Liver (tissue), 9 donors: ENCODE data around the gene PIP4K2A. TPM values are rescaled to one million over a fixed set of nuclear protein-coding genes. Genes with fewer than 3 reads are reported as not detected.

Experiments
- DNase-seq: peaks from one replicate; pipeline ENCODE4 v3.0.0-alpha.2; 2017; ENCODE audit warnings: low spot score
- H3K27ac ChIP-seq, 2 donors: one replicate each; pipeline ENCODE4 v1.7.0; 2013; ENCODE audit warnings: inconsistent platforms in 2 of 2, low read length in 2 of 2, control low read depth in 1 of 2, low read depth in 1 of 2, mild to moderate bottlenecking in 1 of 2
- H3K27me3 ChIP-seq, 4 donors: one replicate each; pipeline versions ENCODE4 v1.6.1 to v1.7.0; 2013; ENCODE audit warnings: low read length in 3 of 4, inconsistent platforms in 1 of 4, mild to moderate bottlenecking in 1 of 4, moderate library complexity in 1 of 4; ENCODE audit not compliant: control insufficient read depth in 4 of 4, insufficient read depth in 4 of 4
- H3K36me3 ChIP-seq, 4 donors: one replicate each; pipeline versions ENCODE4 v1.6.1 to v1.7.0; 2013; ENCODE audit warnings: low read length in 3 of 4, mild to moderate bottlenecking in 3 of 4, low read depth in 1 of 4, moderate library complexity in 1 of 4; ENCODE audit not compliant: control insufficient read depth in 4 of 4, insufficient read depth in 3 of 4
- H3K4me1 ChIP-seq, 4 donors: one replicate each; pipeline versions ENCODE4 v1.6.1 to v1.7.0; 2013; ENCODE audit warnings: low read length in 3 of 4, mild to moderate bottlenecking in 3 of 4, moderate library complexity in 1 of 4; ENCODE audit not compliant: control insufficient read depth in 4 of 4, insufficient read depth in 4 of 4
- H3K4me3 ChIP-seq, 3 donors: one replicate each; pipeline versions ENCODE4 v1.6.1 to v1.7.0; 2013; ENCODE audit warnings: low read length in 3 of 3, control low read depth in 1 of 3, low read depth in 1 of 3, mild to moderate bottlenecking in 1 of 3
- H3K9ac ChIP-seq, 2 donors: one replicate each; pipeline ENCODE4 v1.7.0; 2013; ENCODE audit warnings: low read length in 2 of 2, mild to moderate bottlenecking in 2 of 2, moderate library complexity in 2 of 2, control low read depth in 1 of 2, low read depth in 1 of 2
- H3K9me3 ChIP-seq, 4 donors: one replicate each; pipeline versions ENCODE4 v1.6.1 to v1.7.0; 2013; ENCODE audit warnings: low read length in 3 of 4; ENCODE audit not compliant: control insufficient read depth in 4 of 4
- EGR1 ChIP-seq, 2 donors: IDR thresholded peaks; 2 replicates each; pipeline ENCODE4 v1.6.1; 2016 to 2018; ENCODE audit warnings: antibody characterized with exemption in 2 of 2, low read depth in 2 of 2
- FOXA1 ChIP-seq: IDR thresholded peaks from 2 replicates; pipeline ENCODE4 v1.6.1; 2016; ENCODE audit warnings: antibody characterized with exemption
- FOXA2 ChIP-seq: IDR thresholded peaks from 2 replicates; pipeline ENCODE4 v1.6.1; 2016; ENCODE audit warnings: antibody characterized with exemption
- GABPA ChIP-seq, 2 donors: IDR thresholded peaks in 1 of 2; conservative IDR thresholded peaks in 1 of 2; 2 replicates each; pipeline ENCODE4 v1.6.1; 2016; ENCODE audit warnings: antibody characterized with exemption in 2 of 2, mild to moderate bottlenecking in 1 of 2, moderate library complexity in 1 of 2
- HNF4A ChIP-seq, 2 donors: conservative IDR thresholded peaks; 2 replicates each; pipeline ENCODE4 v1.6.1; 2016; ENCODE audit warnings: antibody characterized with exemption in 2 of 2, mild to moderate bottlenecking in 2 of 2
- HNF4G ChIP-seq: IDR thresholded peaks from 2 replicates; pipeline ENCODE4 v1.6.1; 2016; ENCODE audit warnings: antibody characterized with exemption
- JUND ChIP-seq, 2 donors: IDR thresholded peaks; 2 replicates each; pipeline ENCODE4 v1.6.1; 2016; ENCODE audit warnings: antibody characterized with exemption in 2 of 2
- NR2F2 ChIP-seq: IDR thresholded peaks from 2 replicates; pipeline ENCODE4 v1.6.1; 2016; ENCODE audit warnings: antibody characterized with exemption
- RAD21 ChIP-seq, 2 donors: IDR thresholded peaks; 2 replicates each; pipeline ENCODE4 v1.6.1; 2016; ENCODE audit warnings: antibody characterized with exemption in 2 of 2, mild to moderate bottlenecking in 2 of 2
- RXRA ChIP-seq, 2 donors: IDR thresholded peaks; 2 replicates each; pipeline ENCODE4 v1.6.1; 2017 to 2018; ENCODE audit warnings: antibody characterized with exemption in 2 of 2, mild to moderate bottlenecking in 1 of 2
- SP1 ChIP-seq: IDR thresholded peaks from 2 replicates; pipeline ENCODE4 v1.6.1; 2018; ENCODE audit warnings: antibody characterized with exemption, mild to moderate bottlenecking
- TAF1 ChIP-seq: conservative IDR thresholded peaks from 2 replicates; pipeline ENCODE4 v1.6.1; 2016; ENCODE audit warnings: antibody characterized with exemption, mild to moderate bottlenecking
- WGBS: extraction: QIAGEN DNeasy Blood & Tissue Kit; methylation state at CpG from one replicate; pipeline ENCODE4 v1.1.7; 2013; 5-methylcytosine and 5-hydroxymethylcytosine counted together
- polyA plus RNA-seq, 2 donors: library from polyadenylated mRNA; stranded (reverse) in 1 of 2; unstranded in 1 of 2; fragments of 200-250 nt in 1 of 2; fragments of >200 nt in 1 of 2; fragmentation: Nextera tagmentation in 1 of 2; extraction: Ambion mirVana in 1 of 2; gene quantifications; one replicate each; pipeline versions ENCODE4 v1.2.1 to v1.2.3, GENCODE V29; 2013 to 2015
- total RNA-seq, 2 donors: library from RNA; depleted of rRNA; stranded (reverse); fragments of >200 nt; gene quantifications; one replicate each; pipeline ENCODE4 v1.2.3, GENCODE V29; 2014
- TF ChIP-seq, protein P1 (sequence below): IDR thresholded peaks from 2 replicates; pipeline ENCODE4 v1.6.1; 2016; ENCODE audit warnings: antibody characterized with exemption
- TF ChIP-seq, protein P2 (sequence below): IDR thresholded peaks from 2 replicates; pipeline ENCODE4 v1.6.1; 2016; ENCODE audit warnings: antibody characterized with exemption, mild to moderate bottlenecking
- TF ChIP-seq, protein P3 (sequence below): IDR thresholded peaks from 2 replicates; pipeline ENCODE4 v1.6.1; 2016; ENCODE audit warnings: antibody characterized with exemption
- TF ChIP-seq, protein P4 (sequence below): fragments of 150-350 bp; IDR thresholded peaks from 2 replicates; pipeline ENCODE4 v1.5.1; 2017; ENCODE audit warnings: improper control_type of control experiment, low read depth, low read length; ENCODE audit not compliant: missing input control
- TF ChIP-seq, protein P5 (sequence below): IDR thresholded peaks from 2 replicates; pipeline ENCODE4 v1.6.1; 2016; ENCODE audit warnings: antibody characterized with exemption
- donor health status: healthy.
- donor health status: healthy.
- donor health status: healthy.
- donor health status: healthy.
- donor health status: healthy.

PIP4K2A gene
- total RNA-seq (10 to 100 TPM in 1 of 2 donors, 1 to 10 TPM in 1; 9.6 to 53.7 TPM), polyA plus RNA-seq (1 to 10 TPM; 6.4 to 7.6 TPM)

DNA sequence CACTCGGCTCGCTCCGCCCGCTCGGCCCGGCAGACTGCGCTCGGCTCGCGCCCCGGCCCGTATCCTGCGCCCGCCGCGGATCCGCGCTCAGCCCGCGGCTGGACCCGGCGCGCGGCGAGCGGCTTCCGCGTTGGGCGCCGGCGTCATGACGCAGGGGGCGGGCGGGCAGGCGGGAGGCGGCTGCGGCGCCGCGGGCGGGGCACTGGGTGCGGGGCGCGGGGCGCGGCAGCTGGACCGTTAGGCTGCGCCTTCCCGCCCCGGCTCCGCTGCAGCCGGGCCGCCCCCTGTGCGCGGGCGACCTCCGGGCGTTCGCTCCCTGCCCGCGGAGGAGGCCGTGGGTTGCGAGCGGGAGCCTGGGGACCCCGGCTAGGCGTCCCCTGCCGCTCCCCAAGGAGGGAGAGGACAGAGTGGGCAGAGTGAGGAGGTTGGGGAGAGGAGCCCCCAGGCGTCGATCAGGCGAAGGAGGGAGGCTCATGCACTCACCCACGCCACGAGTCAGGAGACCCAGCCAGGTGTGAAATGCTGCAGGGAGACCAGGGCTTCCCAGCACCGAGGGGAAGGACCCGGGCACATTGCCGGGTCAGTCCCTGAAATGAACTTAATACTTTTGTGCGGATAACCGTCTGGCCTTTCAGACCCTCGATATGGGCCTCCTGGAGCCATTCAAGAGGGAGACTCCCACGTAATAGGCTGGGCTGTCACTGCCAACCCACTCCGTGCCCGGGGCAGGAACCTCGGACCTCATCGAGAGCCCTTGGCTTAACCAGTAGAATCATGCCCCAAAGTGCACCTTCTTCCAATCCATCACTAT, at the start of gene PIP4K2A:
Gene PIP4K2A, minus strand, starts transcription at position 100 of the 811 bp plus-strand sequence. CDS start 252 bp downstream, outside the sequence.
- Histone ChIP-seq H3K27ac (peak within 1 kb of the TSS; percentile 84 to 92), H3K4me3 (peak within 1 kb of the TSS; percentile 90 to 97 (median 97)), H3K4me1 (peaks cover 3 to 27% (median 13%) of the 10 kb centered on the region in 4 donors), H3K27me3 (no peaks in the 10 kb centered on the region), H3K9ac (peak within 1 kb of the TSS; percentile 29 to 87), H3K36me3 (no peaks in the 10 kb centered on the region), H3K9me3 (no peaks in the 10 kb centered on the region)
- TF ChIP-seq JUND (IDR thresholded peaks at IDR 0.05) (no peak), NR2F2 (no peak), EGR1 (IDR thresholded peaks at IDR 0.05; ENCODE audit: low read depth in 2 of 2) (no peak), FOXA1 (no peak), HNF4G (no peak), GABPA (IDR thresholded peaks at IDR 0.05 in 1 of 2, conservative IDR thresholded peaks at IDR 0.05 in 1 of 2) (no peak)
- TF ChIP-seq, protein P1, sequence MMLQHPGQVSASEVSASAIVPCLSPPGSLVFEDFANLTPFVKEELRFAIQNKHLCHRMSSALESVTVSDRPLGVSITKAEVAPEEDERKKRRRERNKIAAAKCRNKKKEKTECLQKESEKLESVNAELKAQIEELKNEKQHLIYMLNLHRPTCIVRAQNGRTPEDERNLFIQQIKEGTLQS: no peak
- TF ChIP-seq, protein P2, sequence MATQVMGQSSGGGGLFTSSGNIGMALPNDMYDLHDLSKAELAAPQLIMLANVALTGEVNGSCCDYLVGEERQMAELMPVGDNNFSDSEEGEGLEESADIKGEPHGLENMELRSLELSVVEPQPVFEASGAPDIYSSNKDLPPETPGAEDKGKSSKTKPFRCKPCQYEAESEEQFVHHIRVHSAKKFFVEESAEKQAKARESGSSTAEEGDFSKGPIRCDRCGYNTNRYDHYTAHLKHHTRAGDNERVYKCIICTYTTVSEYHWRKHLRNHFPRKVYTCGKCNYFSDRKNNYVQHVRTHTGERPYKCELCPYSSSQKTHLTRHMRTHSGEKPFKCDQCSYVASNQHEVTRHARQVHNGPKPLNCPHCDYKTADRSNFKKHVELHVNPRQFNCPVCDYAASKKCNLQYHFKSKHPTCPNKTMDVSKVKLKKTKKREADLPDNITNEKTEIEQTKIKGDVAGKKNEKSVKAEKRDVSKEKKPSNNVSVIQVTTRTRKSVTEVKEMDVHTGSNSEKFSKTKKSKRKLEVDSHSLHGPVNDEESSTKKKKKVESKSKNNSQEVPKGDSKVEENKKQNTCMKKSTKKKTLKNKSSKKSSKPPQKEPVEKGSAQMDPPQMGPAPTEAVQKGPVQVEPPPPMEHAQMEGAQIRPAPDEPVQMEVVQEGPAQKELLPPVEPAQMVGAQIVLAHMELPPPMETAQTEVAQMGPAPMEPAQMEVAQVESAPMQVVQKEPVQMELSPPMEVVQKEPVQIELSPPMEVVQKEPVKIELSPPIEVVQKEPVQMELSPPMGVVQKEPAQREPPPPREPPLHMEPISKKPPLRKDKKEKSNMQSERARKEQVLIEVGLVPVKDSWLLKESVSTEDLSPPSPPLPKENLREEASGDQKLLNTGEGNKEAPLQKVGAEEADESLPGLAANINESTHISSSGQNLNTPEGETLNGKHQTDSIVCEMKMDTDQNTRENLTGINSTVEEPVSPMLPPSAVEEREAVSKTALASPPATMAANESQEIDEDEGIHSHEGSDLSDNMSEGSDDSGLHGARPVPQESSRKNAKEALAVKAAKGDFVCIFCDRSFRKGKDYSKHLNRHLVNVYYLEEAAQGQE: no peak
- DNase-seq: peak; percentile 85
- WGBS: 9% methylated on average over 83 of the region's 83 CpGs

DNA sequence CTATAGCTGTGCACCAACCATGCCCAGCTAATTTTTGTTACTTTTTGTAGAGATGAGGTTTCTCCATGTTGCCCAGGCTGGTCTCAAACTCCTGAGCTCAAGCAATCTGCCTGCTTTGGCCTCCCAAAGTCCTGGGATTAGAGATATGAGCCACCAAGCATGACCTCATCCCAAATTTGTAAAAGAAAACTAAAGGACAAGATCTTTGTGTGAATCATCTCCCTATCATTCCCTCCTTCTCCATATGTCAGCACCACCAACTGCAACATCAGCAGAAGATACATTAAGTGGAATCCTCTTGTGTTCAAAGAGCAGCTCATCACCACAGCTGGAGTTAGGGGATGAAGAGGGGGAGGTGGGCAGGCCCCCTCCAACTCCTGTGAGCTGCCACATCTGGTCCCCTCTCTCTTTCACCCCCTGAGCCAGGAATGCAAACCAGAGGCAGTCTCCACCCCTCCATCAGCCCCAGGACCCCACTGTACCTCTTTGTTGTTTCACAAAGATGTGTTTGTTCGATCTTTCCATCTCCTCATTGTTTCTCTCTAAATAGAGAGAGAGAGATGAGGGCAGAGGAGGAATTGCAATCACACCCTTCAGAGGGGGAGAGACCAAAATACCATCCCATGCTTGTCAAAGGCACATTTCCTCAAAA, 47.3 kb upstream of the PIP4K2A start:
- no peak for DNase-seq
- no peak overlapping the region for H3K4me3 ChIP-seq
- H3K4me1 ChIP-seq: peaks cover 0 to 2% (median 0%) of the 10 kb centered on the region in 4 donors
- no peak overlapping the region for H3K9ac ChIP-seq
- H3K36me3 ChIP-seq: no peaks in the 10 kb centered on the region
- 96% methylated on average over 1 of the region's 1 CpG for WGBS
- no peaks in the 10 kb centered on the region for H3K9me3 ChIP-seq
- H3K27ac ChIP-seq: no peak overlapping the region
- no peaks in the 10 kb centered on the region for H3K27me3 ChIP-seq
- TF ChIP-seq, protein P3, sequence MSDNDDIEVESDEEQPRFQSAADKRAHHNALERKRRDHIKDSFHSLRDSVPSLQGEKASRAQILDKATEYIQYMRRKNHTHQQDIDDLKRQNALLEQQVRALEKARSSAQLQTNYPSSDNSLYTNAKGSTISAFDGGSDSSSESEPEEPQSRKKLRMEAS: no peak
- TF ChIP-seq, protein P2: no peak
- TF ChIP-seq RXRA (IDR thresholded peaks at IDR 0.05): no peak
- TF ChIP-seq, protein P4, sequence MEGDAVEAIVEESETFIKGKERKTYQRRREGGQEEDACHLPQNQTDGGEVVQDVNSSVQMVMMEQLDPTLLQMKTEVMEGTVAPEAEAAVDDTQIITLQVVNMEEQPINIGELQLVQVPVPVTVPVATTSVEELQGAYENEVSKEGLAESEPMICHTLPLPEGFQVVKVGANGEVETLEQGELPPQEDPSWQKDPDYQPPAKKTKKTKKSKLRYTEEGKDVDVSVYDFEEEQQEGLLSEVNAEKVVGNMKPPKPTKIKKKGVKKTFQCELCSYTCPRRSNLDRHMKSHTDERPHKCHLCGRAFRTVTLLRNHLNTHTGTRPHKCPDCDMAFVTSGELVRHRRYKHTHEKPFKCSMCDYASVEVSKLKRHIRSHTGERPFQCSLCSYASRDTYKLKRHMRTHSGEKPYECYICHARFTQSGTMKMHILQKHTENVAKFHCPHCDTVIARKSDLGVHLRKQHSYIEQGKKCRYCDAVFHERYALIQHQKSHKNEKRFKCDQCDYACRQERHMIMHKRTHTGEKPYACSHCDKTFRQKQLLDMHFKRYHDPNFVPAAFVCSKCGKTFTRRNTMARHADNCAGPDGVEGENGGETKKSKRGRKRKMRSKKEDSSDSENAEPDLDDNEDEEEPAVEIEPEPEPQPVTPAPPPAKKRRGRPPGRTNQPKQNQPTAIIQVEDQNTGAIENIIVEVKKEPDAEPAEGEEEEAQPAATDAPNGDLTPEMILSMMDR: no peak
- no peak for TF ChIP-seq RAD21 (IDR thresholded peaks at IDR 0.05)
- TF ChIP-seq, protein P5, sequence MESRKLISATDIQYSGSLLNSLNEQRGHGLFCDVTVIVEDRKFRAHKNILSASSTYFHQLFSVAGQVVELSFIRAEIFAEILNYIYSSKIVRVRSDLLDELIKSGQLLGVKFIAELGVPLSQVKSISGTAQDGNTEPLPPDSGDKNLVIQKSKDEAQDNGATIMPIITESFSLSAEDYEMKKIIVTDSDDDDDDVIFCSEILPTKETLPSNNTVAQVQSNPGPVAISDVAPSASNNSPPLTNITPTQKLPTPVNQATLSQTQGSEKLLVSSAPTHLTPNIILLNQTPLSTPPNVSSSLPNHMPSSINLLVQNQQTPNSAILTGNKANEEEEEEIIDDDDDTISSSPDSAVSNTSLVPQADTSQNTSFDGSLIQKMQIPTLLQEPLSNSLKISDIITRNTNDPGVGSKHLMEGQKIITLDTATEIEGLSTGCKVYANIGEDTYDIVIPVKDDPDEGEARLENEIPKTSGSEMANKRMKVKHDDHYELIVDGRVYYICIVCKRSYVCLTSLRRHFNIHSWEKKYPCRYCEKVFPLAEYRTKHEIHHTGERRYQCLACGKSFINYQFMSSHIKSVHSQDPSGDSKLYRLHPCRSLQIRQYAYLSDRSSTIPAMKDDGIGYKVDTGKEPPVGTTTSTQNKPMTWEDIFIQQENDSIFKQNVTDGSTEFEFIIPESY: no peak
- TF ChIP-seq FOXA1: no peak
- TF ChIP-seq SP1: no peak
- no peak for TF ChIP-seq TAF1
- TF ChIP-seq EGR1 (IDR thresholded peaks at IDR 0.05; ENCODE audit: low read depth in 2 of 2): no peak
- TF ChIP-seq, protein P1: no peak
- TF ChIP-seq JUND (IDR thresholded peaks at IDR 0.05): no peak
- TF ChIP-seq GABPA (IDR thresholded peaks at IDR 0.05 in 1 of 2, conservative IDR thresholded peaks at IDR 0.05 in 1 of 2): no peak
- no peak for TF ChIP-seq NR2F2
- no peak for TF ChIP-seq FOXA2
- no peak for TF ChIP-seq HNF4A (conservative IDR thresholded peaks at IDR 0.05)
- no peak for TF ChIP-seq HNF4G
